Measurements from ENCODE around the gene PCDHA1.

GRCh38 chr5:140986117-140986521, 200.2 kb downstream of the PCDHA1 start:
- TF ChIP-seq GATA2 (IDR thresholded peaks at IDR 0.05; ENCODE audit: low read depth, low read length), result no peak
- no peak for TF ChIP-seq GATA3 (IDR thresholded peaks at IDR 0.05; ENCODE audit: low read depth, low read length)
